Epidermal melanocyte (primary cell): Measurements from ENCODE around the gene SCAPER.

Experiments used
- DNase-seq: peaks from one replicate; pipeline ENCODE4 v3.0.0; 2011; ENCODE audit warnings: low spot score; ENCODE audit not compliant: insufficient read length

Gene SCAPER

DNA sequence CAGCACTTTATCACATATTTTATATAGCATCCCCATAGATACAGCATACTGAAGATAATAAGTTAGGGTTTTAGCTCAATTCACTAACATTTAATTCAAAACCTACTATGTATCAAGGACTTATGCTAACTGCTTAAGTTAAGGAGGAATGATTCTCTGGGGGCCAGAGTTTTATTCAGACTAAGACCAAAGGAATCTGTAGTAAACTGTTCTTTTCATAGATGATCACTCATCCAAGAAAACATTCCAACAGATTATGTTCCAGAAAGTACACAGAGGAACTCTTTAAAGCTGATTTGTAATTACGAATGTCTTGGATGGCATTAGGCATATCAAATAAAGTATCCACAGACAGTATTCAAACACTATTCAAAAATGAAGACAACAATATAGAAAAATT, 226.4 kb downstream of the SCAPER start:
- no peak for DNase-seq

DNA sequence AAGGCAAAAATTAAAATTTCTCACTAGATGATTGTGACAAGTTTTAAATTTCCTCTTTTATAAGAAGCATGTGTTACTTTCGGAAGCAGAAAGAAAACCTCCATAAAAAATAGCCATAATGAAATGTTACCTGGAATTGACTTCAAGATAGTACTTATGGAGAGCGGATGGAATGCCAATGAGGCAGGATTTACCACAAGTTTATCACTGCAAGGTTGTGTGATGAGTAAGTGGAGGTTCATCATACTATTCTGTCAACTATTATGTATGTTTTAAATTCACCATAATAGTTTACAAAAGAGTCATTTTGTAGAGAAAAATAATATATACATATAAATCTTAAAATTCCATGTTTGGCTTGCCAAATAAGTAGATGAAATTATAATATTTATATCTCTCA, 230.3 kb downstream of the SCAPER start:
- DNase-seq, result no peak

DNA sequence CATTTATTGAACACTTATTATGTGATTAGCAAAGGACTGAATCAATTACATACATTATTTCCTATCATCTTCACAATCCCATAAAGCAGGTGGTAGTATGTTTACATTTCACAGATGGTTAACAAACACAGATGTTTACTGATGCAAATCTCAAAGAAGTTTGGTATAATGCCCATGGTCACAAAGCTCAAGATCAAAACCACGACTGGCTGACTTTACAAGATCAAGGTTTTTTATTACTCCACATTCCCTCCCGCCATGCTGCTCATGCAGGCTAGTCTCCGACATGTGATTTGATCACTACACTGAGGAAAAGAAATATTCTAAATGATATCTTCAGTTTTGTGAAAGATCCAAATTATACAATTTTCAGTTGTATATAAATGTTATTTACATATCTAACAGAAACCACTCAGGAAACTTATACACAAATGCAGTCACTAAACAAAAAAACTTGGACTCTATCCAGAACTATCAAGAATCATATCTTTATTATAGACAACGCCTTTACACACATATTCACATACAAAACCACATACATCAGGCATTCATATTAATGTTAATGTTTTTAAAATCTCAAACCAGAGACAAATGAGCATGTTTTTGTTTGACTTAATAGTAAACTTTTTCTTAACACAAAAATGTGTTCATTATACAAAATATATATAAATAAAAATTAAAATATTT, 235.5 kb downstream of the SCAPER start:
- DNase-seq, result no peak

DNA sequence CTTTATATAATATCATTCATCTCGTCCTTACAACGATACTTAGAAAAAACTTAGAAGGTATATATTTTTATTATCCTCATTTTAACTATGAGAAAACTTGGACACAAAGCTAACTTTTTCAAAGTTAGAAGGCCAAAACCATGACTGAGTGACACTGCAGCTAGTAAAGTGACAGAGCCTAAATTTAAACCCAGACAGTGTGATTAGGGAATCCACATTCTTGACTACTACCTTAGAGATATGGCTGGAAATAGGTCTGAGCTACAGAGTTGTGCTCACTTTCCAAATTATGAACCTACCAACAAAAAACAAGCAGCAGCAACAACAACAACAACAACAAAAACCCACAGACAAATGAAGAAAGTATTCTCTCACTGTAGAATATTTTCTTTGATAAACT, 236.2 kb downstream of the SCAPER start:
- no peak for DNase-seq

DNA sequence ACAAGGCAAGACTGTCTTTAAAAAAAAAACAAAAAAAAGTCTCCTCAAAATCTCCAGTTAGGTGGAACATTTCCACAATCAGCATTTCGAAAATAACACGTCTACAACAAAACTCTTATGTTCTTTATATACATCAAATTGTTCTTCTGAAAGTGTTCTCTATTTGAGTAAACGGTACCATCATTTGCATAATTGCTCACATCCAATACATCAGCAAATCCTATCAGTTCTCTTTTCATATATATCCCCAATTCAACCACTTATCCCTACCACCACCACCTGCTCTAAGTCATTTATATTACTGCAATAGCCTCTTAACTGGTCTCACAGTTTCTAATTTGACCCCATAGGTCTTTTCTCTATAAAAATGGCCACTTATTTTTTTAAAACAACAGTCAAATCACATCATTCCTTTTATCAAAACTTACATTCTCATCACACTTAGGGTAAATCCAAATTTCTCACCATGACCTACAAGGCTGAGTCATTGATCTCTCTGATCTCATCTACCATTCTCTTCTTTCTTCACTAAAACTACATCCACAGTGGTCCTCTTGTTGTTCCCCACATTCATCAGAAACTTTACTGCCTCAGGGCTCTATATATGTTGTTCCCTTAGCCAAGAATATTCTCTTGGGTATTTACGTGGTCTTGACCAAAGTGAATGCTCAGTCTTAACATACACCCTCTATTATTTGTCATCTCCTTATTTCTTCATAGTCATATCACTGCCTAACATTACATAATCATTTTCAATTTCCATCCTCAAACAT, 237.0 kb downstream of the SCAPER start:
- DNase-seq, result no peak

DNA sequence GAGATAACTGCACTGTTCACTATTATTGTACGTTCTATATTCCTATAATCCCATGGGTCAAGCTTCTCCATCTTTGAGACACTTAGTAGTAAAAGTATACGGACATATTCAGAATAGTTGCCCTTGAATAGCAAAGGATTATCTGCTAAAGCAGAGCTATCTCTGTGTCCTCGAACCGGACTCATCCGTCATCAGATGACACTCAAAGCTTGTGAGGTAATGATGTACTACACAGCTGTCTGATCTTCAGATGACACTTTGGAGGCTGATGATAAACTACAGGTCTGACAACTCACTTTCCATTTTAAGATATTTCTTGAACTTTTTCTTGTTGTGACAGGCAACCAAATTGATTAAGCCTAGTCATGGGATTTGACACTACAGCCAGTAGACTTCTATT, 240.2 kb downstream of the SCAPER start:
- DNase-seq, result no peak

DNA sequence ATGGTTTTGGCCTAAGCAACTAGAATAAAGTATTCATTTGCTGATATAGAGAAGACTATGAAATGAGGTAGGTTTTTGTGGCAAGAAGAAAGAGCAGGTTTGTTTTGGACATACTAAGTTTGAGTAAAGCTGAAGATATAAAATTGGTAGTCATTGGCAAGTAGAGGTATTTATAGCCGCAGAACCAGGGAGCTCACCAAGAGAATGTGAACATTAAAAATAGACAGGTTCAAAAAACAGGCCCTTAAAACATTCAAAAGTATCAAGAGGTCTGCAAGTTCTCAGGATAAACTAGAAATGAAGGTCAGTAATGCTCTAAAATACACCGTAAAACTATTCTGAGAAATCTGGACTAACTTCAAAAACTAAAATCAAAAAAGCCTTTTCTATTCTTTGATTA, 240.7 kb downstream of the SCAPER start:
- no peak for DNase-seq

DNA sequence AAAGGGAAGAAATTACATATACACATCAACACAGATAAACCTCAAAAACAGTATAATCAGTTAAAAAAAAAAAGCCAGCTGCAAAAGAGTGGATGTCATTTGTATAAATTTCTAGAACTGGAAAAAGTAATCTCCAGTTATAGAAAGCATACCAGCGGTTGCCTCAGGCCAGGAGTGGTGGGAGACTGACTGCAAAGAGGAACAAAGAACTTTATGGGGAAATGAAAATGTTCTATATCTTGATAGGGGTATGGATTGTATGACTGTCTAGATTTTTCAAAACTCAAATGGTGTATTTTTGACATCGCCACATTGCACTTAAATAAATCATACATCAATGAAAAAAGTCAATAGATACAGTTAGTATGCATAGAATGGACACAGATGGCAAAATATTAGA, 241.6 kb downstream of the SCAPER start:
- DNase-seq, result no peak

DNA sequence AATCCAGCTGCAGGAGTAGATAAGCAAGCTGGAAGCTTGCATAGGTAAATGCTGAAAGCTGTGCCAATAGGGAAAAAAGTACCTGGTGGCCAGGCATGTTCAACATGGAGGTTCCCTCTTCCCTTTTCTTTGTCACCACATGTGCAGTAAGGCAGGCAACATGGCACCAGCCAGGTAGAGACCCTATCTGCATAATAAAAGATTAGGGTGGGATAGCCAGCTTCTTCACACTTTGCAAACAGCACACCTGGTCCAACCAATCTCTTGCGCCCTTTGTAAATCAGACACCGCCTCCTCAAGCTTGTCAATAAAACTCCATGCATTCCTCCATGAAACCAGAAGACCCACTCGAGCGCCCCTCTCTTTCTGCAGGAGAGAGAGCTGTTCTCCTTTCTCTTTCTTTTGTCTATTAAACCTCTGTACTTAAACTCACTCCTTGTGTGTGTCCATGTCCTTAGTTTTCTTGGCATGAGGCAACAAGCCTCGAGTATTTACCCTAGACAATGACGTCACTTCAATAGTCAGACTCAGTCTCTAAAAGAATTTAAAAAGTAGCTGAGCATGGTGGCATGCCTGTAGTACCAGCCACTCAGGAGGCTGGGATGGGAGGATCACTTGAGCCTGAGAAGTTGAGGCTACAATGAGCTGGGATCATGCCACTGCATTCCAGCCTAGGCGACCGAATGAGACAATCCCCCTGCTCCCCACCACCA, 256.3 kb downstream of the SCAPER start:
- DNase-seq, result no peak

DNA sequence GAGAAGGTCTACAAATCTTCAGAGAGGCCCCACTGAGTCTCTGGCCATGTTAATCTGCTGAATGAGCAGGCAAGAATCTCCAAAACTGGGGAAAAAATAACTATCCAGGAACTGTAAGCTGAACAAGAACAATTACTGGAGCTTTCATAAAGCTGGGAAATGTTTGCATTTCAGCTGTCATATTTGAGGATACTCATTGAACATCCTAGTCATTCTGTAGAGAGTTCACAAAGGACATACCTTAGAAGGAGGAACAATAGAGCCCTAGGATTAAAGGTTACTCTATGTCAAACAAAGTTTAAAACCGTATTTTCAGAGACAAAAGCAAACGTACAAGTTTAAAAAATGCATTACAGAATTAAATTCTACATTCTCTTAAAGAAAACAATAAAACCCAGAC, 257.5 kb downstream of the SCAPER start:
- no peak for DNase-seq

DNA sequence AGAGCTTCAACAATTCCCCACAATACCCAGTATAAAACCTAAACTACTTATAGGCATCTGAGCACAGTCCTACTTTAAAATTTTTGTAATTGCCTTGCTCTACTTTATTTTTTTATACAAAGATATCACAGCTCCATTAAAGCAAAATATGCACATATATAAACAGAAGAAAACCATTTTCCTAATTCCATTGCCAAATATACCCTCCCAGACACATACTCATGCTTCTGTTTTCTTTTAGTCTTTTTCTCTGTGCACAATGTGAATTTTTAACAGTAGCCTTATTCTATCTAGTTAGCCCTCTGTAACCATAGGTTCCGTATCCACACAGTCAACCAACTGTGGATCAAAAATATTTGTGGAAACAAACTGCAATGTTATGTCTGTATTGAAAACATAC, 260.5 kb downstream of the SCAPER start:
- no peak for DNase-seq

DNA sequence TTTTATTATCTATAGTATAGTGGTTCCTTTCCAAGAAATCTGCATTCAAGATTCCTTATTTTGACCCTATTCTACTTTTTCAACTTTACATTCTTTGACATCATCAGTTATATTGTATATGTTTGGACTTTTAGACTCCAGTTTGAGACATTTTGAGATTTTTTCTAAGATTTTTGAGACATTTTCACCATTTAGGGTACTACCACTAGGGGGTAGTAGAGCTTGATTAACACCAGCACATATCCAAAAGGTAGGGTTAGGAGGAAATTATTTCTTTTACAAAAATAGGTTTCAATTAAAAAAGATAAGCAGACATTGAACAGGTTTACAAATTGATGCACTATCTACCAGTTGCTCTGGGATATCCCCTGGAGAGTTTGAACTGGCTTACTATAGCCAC, 262.5 kb downstream of the SCAPER start:
- no peak for DNase-seq

DNA sequence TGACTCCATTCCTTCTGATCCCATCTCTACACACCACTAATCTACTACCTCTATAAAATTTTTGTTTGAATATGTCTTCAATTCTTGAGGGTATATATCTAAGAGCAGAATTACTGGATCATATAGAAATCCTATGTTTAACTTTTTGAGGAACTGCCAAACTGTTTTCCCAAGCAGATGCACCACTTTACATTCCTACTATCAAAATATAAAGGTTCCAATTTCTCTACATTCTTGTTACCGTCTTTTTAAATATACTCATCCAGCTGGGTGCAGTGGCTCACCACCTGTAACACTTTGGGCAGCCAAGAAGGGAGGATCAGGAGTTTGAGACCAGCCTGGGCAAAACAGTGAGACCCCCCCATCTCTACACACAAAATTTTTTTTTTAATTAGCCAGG, 268.0 kb downstream of the SCAPER start:
- no peak for DNase-seq

DNA sequence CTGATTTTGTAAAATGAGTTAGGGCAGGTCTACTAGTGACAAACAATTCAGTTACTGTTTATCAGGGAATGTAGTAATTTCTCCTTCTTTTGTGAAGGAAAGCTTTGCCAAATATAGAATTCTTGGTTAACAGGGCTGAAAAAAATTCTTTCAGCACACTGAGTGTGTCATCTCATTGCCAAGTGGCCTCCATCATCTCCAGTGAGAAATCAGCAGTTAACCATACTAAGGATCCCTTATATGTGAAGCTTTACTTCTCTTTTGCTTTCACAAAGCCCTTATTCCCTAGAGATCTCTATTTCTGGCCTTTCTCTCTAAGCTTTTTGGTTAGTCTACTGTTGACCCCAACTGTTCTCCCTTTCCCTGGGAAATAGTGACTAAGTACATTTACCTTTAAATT, 269.1 kb downstream of the SCAPER start:
- no peak for DNase-seq

DNA sequence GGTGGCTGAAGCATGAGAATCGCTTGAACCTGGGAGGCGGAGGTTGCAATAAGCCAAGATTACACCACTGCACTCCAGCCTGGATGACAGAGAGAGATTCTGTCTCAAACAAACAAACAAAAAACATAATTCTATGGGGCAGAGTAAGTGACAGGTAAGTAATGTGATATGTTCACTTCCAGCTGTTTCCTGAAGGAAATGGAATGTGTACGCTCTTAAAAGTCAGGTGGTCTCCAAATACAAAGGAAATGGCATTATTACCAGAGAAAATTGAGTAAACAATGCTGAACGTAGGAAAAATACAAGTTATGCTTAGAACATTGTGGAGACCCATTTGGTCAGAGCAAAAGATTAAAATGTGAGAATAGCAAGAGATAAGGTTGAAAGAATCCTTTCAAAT, 278.5 kb downstream of the SCAPER start:
- no peak for DNase-seq

DNA sequence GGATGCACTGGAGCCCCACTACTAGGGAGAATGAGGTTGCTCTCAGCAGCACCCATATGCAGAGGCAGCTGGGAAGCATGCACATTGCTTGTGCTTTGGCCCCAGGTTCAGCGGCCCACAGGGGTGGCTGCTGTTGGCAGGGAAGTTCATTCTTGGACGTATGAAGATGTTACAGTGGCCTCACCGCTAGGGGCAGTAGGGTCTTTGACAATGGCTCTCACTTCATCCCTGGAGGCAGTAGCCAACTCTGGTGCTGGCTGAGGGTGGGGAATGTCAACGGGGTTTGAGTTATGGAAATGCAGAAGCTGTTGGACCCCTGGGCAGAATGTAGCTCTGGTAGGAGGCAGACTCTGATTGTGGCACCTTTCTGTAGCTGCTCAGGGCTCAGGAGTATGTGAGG, 279.9 kb downstream of the SCAPER start:
- DNase-seq, result no peak

DNA sequence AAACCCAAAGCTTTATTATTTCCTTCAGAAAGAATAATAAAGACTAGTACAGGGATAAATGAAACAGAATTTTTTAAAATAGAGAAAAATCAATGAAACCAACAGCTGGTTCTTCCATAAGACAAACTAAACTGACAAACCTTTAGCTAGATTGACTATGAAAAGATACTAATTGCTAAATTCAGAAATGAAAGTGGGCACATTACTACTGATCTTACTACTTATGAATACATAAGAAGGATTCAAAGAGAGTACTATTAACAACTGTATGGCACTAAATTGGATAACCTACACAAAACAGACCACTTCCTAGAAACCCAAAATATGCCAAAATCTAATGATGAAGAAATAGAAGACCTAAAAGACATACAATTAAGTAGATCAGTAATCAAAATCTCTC, 290.4 kb downstream of the SCAPER start:
- DNase-seq, result no peak

DNA sequence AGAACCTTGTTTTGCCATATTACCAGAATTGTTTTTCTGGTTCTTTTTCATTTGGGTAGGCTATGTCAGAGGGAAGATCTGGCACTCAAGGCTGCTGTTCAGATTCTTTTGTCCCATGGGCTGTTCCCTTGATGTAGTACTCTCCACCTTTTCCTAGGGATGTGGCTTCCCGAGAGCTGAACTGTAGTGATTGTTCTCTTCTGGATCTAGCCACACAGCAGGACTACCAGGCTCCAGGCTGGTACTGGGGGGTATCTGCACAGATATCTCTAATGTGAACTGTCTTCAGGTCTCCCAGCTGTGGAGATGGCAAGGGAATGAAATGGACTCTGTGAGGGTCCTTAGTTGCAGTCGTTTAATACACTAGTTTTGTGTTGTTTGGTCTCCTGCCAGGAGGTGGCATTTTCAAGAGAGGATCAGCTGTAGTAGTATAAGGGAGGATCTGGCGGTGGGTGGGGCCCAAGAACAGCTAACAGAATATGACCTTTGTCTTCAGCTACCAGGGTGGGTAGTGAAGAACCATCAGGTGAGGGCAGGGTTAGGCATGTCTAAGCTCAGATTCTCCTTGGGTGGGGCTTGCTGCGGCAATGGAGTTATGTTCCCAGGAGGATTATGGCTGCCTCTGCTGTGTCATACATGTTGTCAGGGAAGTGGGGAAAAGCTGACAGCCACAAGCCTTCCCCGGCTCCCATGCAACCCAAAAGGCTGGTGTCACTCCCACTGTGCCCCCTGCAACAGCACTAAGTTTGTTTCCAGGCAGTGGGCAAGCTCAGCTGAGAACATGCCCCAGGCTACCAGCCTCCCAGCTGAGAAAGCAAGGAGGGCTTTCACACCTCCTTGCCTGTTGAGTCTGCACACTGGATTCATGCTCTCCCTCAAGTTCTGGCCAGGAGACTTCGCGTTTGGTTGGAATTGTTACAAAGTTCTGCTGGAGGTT, 316.1 kb downstream of the SCAPER start:
- DNase-seq, result no peak

DNA sequence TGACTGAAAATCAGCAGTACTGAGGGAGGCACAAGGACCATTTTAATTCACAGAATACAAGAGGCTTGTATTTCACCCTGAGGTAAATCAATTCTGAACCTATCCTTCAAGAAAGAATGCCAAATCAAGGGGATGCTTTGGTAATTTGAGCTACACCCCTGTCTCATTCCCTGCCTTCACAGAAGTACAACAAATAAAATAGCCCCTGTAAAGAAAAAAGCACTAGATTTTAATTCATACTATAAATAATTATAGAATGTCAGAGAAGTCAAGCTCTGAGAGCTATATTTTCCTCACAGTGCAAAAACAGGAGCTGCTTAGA, 319.6 kb downstream of the SCAPER start:
- DNase-seq, result no peak

DNA sequence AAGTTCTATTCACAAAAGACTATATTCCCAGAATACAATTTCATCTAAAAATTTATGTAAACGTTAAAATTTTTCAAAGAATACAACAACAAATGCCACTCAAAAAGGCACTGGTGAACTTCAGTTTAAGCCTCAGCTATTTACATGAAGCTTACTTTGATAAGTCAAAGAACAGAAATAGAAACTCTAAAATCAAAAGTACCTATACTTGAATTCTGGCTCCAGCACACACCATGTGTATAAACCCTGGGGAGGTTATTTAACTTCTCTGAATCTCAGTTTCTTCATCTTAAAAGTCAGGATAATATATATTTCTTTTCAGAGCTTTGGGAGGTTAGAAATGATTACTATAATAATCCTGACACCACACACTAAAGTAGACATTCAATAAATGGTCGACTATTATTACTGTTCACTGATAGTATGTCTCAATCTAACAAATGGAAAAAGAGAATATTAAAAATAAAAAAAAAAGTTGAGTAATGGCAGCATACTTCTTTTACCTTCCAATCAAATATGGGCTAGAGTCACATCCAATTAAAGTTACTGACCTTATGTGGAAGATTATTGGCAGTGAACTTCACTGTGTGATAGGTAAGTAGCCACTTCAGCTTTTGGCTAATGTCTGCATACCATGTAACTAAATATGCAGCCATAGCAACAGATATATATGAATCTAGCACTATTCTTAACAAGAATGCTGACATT, 320.1 kb downstream of the SCAPER start:
- DNase-seq, result no peak

DNA sequence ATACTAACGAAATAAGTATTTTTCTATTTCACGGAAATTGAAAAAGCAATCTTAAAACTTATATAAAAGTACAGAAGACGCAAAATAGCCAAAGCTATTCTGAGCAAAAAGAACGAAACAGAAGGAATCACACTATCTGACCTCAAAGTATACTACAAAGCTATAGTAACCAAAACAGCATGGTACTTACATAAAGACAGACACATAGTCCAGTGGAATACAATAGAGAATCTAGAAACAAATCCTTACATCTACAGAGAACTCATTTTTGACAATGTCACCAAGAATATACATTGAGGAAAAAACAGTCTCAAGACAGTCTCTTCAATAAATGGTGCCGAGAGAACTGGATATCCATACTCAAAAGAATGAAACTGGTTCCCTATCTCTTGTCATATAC, 322.6 kb downstream of the SCAPER start:
- no peak for DNase-seq
